GM19324 (cell line): Measurements from ENCODE around the gene PTK7.

Source experiments
- ATAC-seq: cut with Tn5 transposase; IDR thresholded peaks from one replicate; pipeline ENCODE4 v1.9.1; 2021; ENCODE audit warnings: mild to moderate bottlenecking, moderate library complexity; ENCODE audit not compliant: unreplicated experiment, low FRiP score

PTK7 gene

DNA sequence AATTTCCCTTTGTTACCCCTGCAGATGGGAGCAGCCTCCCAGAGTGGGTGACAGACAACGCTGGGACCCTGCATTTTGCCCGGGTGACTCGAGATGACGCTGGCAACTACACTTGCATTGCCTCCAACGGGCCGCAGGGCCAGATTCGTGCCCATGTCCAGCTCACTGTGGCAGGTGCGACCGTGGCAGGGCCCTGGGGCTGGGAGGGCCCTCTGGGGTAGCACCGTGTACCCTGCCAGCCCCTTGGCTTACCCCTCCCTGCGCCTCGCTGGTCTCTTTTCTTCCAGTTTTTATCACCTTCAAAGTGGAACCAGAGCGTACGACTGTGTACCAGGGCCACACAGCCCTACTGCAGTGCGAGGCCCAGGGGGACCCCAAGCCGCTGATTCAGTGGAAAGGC lies 65.5 kb downstream of the PTK7 start:
- ATAC-seq, result no peak

DNA sequence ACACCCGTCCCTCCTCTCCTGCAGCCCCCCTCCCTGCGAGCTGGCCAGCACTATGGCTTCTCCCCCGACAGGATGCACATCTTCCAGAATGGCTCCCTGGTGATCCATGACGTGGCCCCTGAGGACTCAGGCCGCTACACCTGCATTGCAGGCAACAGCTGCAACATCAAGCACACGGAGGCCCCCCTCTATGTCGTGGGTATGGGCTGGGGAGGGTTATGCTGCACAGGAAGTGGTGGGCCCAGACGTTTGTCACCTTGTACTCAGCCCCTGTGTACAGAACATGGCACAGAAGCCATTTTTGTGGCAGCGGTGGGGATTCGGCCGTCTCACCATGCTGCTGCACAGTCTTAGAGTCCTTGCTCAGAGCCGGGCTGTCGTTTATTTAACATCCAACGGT lies 66.0 kb downstream of the PTK7 start:
- no peak for ATAC-seq

DNA sequence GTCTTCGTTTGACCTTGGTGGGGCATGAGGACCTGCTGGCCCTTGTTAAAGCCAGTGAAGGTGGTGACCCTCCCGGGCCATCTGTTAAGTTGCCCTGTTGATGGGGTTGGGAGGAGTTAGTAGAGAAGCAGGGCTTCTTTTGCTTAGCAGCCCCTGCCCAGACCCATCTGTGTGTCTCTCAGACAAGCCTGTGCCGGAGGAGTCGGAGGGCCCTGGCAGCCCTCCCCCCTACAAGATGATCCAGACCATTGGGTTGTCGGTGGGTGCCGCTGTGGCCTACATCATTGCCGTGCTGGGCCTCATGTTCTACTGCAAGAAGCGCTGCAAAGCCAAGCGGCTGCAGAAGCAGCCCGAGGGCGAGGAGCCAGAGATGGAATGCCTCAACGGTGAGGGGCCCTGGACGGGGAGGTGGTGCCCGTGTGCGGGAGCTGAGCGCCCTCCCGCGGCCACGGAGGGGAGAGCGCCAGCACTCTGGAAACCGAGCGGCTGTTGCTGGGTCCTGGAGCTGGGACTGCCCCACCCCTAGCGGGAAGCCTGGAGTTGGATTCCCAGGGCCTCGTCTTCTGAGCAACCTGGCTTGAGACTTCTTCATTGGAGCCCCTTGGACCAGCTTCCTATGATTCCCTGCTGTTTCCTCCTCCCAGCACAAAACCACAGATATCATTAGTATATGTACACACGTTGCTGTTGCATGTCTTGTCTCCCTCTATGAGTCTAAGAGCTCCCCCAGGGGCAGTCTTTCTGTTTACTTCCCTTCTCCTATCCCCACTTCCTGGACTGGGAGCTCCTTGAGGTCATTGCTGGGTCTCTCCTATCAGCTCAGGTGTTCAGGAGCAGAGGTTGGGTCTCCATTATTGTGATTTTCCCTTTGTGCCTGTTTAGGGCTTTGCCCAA lies 67.4 kb downstream of the PTK7 start:
- peak; percentile 62 for ATAC-seq

DNA sequence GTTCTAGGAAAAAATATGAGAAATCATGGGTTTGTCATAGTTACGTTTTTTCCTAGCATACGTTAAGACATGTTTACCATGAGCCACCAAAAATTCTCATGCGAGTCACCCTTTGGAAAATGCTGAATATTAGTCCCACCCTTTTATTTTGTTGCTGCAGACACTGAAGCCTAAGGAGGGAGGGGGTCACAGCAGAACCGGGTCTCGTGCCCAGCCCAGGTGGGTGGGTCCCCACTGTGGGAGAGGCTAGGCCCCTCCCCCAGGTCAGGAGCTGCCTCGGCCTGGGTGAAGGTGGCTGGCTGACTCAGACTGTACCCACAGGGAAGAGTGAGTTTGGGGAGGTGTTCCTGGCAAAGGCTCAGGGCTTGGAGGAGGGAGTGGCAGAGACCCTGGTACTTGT lies 68.8 kb downstream of the PTK7 start:
- ATAC-seq, result no peak

DNA sequence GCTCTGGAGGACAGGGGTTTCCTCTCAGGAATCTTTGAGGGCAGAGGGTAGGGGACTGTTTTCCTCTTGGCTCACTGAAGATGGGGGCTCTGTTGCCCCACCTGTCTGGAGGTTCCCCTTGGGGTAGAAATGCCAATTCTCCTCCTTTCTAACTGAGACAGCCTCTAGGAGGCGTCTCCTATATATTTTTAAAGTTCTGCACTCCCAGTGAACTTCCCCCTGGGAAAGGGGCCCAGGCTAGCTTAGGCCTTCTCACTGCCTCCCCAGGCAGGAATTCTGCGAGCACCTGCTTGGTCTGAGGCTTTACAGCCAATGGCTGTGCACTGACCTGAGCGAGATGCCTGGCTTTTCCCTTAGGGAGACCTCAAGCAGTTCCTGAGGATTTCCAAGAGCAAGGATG lies 70.1 kb downstream of the PTK7 start:
- ATAC-seq, result no peak

DNA sequence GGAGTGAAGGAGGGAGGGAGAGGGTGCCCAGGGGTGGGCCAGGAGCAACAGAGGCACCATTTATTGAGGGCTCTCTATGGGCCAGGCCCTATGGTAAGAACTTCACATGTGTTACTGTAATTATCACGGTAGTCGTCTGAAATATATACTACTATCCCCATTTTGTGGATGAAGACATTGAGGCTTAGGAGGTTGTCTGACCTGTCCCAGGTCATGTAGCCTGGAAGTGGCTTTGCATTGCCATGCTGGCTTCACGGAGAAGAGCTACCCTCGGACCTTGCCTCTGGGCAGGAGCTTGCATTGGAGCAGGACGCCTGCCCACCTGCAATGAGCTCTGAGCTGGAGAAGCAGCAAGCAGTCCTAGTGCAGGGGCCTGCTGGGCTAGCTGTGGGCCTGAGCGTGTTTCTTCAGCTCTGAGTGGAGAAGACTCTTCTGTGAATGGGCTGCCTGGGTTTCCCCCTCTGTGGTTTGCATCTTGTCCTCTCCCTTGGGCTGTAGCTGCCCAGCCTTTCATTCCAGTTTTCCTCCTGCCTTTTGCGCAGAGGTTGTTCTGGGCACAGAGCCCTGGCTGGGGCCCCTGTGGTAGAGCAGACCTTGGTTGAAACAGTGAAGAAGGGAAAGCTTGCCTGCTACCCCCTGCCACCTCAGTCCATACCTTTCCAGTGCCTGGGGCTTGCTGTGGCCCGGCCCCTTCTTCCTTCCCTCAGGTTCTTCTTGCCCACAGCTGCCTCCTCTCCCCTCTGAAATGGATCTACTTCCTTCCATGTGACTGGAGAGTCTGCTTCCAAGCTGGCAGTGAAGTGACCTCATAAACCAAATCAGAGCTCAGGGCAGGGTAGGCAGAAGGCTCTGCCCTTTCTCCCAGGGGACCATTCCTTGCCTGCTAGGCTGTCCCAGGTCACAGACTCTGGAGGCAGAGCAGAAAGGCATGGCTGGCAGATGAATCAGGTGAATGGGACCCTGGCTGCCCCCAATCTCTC lies 70.9 kb downstream of the PTK7 start:
- no peak for ATAC-seq

DNA sequence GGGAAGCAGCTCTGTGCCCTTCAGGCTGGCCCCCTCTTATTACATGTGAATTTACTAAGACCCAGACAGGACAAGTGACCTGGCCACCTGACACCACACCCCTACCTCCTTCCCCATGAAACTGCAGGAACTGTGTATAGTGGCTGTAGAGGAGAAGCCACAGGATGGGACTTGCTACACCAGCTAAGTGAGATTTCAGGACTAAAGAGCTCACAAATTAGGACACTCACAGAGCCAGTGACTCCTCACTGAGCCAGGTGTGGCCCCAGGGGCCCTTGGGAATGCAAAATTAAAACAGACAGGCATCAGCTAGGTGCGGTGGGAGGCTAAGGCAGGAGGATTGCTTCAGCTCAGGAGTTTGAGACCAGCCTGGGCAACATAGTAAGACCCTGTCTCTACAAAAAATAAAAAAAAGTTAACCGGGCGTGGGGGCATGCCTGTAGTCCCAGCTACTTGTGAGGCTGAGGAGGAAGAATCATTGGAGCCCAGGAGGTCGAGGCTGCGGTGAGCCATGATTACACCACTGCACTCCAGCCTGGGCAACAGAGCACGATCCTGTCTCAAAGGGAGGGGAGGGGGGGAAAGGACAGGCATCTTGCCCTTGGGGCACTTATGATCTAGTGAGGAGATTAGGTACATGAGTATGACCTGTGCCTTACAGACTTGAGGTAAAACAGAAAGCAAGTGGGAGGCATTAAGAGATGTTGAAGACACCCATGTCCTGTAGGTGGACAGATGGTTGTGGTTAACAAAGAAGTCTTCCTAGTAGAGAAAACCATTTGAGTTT lies 71.8 kb downstream of the PTK7 start:
- ATAC-seq, result no peak

DNA sequence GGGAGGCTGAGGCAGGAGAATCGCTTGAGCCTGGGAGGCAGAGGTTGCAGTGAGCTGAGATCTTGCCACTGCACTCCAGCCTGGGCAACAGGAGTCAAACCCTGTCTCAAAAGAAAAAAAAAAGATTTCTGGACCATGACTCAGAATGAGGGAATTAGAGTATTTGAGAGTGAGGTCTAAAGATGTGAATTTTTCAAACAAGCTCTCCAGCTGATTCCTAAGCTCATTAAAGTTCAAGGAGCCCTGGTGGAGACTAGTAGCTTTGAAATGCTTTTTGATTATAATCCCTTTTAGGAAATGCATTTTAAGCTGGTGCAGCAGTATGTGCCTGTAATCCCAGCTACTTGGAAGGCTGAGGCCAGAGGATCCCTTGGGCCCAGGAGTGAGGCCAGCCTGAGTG lies 73.2 kb downstream of the PTK7 start:
- no peak for ATAC-seq

DNA sequence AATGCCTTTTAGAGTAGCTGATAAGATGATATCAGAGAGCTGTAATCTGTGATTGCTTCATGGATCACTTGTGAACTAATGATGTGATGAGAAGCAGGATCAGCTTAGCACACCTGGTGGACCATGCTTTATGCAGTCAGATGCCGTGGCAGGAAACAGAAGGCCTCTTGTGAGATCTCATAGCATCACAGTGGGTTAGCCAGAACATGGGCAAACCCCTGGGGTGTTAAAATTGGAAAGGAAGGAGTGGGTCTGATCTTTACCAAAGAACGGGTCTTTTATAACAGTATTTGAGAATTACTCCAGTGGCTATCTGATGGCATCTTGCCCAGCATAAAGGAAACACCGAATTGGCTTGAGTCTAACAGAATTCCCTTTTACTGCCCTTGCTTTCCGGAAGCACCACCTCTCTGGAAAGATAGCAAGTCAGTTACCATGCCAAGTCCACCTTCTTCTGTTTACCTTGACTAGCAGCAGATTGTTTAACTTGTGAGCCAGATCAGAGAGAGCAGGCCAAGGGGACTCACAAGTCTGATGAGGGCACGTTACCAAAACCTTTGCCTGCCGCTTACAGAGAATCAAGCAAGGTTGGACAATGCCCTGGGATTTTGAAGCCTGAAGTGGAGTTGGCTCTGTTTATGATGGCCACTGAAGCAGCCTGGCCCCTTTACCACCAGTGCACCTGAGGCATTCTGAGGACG lies 74.1 kb downstream of the PTK7 start:
- ATAC-seq, result no peak

DNA sequence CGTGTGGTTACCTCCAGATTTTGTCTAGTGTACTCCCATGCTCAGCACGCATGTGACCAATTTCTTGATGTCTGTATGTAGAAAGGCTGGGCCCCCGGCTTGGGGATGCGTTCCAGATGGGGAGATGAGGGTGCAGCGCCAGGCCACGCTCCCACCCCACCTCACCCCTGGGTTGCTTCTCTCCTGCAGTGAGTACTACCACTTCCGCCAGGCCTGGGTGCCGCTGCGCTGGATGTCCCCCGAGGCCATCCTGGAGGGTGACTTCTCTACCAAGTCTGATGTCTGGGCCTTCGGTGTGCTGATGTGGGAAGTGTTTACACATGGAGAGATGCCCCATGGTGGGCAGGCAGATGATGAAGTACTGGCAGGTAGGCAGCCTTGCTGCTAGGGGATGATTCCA lies 83.5 kb downstream of the PTK7 start:
- ATAC-seq, result no peak

DNA sequence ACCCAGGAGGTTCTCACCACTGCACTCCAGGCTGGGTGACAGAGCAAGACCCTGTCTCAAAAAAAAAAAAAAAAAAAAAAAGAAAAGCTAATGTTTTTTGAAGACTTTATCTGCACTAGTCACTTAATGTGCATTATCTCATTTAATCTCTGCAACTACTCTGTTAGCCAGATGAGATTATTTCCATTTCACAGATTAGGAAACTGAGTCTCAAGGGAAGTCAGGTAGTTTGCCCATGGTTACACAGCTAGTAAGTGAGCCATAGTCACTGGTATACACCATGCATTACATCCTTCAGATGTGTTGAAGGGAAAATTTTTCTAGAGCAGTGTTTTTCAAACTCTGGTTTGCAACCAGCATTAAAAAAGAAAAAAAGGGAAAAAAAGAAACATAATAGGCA lies 87.8 kb downstream of the PTK7 start:
- ATAC-seq, result no peak

DNA sequence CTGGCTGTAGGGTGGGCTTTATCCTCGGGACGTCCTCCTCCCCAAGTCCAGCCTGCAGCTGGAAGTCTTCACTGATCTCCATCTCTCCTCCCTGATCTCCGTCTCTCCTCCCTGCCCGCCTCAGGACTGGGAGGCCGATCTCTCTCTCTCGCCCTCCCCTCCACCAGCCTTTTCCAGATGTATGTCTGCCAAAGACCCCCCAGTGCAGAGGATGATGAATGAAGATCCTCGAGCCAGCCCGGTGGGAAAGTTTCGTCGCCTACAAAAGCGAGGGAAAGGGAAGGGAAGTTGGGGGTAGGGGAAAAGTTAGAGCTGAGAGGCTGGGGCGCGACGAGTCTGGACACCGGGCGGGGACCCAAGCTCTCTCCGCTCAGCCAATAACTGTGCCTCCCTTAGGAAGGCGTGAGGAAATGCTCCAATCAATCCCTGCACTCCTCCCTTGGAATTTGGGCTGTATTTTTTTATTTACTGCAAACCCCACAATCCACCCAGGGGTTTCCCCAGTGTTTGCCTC lies 94.4 kb downstream of the PTK7 start:
- no peak for ATAC-seq

DNA sequence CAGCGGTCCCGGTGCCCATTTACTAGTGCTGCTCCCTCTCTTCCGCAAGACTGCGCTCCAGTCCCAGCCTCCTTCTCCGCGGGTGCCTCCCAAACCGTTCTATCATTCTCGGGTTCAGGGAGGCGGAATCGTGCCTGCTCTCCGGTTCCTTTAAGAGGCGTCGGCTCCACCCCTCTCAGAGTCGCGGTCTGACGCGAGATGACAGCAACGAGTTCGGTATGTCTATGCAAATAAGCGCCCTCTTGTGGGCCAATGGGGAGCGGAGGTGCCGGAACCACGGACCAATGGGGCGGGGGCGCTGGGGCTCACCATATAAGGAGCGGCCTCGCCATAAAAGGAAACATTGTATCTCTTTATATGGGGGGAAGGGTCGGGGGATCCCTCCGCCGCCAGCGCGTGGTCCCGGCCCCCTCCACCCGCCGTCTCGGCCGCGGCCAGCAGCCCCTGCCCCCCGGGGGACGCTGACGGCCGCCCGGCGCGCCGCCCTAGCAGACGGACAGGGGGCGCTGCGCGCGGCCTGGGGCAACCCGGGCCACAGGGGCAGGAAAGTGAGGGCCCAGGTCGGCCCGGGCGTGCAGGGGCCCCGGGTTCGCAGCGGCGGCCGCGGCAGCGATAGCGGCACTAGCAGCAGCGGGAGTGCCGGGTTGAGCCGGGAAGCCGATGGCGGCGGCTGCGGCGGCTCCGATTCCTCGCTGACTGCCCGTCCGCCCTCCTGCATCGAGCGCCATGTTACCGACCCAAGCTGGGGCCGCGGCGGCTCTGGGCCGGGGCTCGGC lies 95.0 kb downstream of the PTK7 start, which contains the start of gene SRF:
Gene SRF (plus strand): TSS at position 339 of the 776 bp plus-strand sequence. CDS start 388 bp downstream, at position 727.
- peak; percentile 65 for ATAC-seq

DNA sequence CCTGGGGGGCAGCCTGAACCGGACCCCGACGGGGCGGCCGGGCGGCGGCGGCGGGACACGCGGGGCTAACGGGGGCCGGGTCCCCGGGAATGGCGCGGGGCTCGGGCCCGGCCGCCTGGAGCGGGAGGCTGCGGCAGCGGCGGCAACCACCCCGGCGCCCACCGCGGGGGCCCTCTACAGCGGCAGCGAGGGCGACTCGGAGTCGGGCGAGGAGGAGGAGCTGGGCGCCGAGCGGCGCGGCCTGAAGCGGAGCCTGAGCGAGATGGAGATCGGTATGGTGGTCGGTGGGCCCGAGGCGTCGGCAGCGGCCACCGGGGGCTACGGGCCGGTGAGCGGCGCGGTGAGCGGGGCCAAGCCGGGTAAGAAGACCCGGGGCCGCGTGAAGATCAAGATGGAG lies 95.6 kb downstream of the PTK7 start:
- ATAC-seq, result peak; percentile 7

DNA sequence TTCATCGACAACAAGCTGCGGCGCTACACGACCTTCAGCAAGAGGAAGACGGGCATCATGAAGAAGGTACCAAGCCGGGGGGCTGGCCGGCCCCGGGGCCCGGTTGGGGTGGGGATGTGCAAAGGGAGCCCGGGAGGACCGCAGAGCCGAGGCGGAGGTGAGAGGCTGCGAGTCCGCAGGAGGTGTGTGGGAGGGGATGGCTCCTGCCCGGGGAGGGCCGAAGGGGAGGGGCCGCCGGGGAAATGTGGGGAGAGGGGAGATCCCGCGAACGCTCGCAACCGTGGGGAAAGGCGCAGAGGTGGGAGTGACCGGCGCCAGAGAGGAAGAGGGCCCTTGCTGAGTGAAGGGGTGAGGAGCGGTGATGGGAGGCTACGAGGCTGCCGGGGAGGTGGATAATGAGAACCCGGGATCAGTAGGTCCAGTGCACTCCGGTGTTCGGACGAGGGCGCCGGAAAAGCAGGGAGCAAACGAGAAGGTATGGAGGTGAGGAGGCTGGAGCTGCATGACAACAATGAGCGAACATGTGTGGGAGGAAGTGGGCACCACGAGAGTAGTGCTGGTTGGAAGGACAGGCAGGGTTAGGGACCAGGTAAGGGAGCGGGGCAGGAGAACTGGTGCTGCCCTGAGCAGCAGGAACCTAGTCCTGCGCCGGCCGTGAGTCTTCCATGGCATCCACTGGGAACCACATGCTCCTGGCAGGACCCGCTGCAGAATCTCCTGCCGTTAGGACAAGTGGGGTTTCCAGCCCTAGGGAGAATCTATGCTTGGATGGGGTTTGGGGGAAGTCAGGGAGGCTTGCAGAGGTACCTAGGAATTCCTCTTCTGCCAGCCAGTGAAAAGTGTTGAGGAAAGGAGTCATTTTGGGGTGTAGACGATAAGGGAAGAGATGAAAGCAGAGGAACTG lies 96.2 kb downstream of the PTK7 start:
- no peak for ATAC-seq

DNA sequence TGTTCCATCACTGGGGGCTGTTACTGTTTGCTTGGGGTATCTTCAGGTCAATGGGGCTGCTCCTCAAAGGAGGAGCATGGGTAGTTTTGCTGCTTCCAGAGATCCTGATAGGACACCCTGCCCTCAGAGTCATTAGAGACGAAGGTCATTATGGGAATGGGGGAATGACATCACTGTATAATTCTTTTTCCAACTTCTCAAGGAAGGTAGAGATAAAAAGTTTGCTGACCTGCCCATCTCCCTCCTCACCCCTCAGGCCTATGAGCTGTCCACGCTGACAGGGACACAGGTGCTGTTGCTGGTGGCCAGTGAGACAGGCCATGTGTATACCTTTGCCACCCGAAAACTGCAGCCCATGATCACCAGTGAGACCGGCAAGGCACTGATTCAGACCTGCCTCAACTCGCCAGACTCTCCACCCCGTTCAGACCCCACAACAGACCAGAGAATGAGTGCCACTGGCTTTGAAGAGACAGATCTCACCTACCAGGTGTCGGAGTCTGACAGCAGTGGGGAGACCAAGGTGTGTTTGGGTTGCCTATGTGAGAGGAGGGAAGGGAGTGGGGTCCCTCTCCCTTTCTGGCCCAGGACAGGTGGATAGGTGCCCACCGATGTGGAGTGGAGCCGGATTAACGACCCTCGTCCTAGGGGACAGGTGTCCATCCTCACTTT lies 97.6 kb downstream of the PTK7 start:
- no peak for ATAC-seq
